OCI-LY1 (cell line): Measurements from ENCODE around the gene EMC7.

ENCODE experiments used
- H2AFZ ChIP-seq: fragments of 200-600 bp; sonication (generic), shearing (Covaris generic); 2 replicates; pipeline ENCODE4 v1.6.0; 2014; ENCODE audit warnings: antibody characterized with exemption, mild to moderate bottlenecking, low read length
- H3F3A ChIP-seq: fragments of 200-600 bp; sonication (generic), shearing (Covaris generic); 2 replicates; pipeline ENCODE4 v1.6.0; 2014; ENCODE audit warnings: mild to moderate bottlenecking, antibody characterized with exemption, low read length, moderate library complexity; ENCODE audit not compliant: insufficient read depth
- H3K27ac ChIP-seq: fragments of 200-600 bp; sonication (generic); 2 replicates; pipeline ENCODE4 v1.5.1; 2014; ENCODE audit warnings: low read length, mixed run types, mild to moderate bottlenecking, low read depth; ENCODE audit not compliant: poor library complexity, severe bottlenecking
- H3K27me3 ChIP-seq: fragments of 200-600 bp; sonication (generic); 2 replicates; pipeline ENCODE4 v1.6.0; 2014; ENCODE audit warnings: antibody characterized with exemption, mild to moderate bottlenecking, low read length, moderate library complexity; ENCODE audit not compliant: insufficient read depth
- H3K36me3 ChIP-seq: fragments of 200-600 bp; sonication (generic); 2 replicates; pipeline ENCODE4 v1.6.1; 2014; ENCODE audit warnings: mild to moderate bottlenecking, antibody characterized with exemption, low read length, moderate library complexity, mixed read lengths; ENCODE audit not compliant: insufficient read depth
- H3K4me1 ChIP-seq: fragments of 200-600 bp; sonication (generic); 2 replicates; pipeline ENCODE4 v1.5.1; 2014; ENCODE audit warnings: mild to moderate bottlenecking, low read length, moderate library complexity; ENCODE audit not compliant: insufficient read depth, severe bottlenecking
- H3K4me2 ChIP-seq: fragments of 200-600 bp; sonication (generic), shearing (Covaris generic); 2 replicates; pipeline ENCODE4 v1.6.1; 2014; ENCODE audit warnings: low read length
- H3K4me3 ChIP-seq: fragments of 200-600 bp; sonication (generic); 2 replicates; pipeline ENCODE4 v1.5.1; 2014; ENCODE audit warnings: low read length, low read depth, mild to moderate bottlenecking, mixed read lengths; ENCODE audit not compliant: poor library complexity, severe bottlenecking
- H3K79me2 ChIP-seq: fragments of 200-600 bp; shearing (Covaris generic); 2 replicates; pipeline ENCODE4 v1.6.1; 2016; ENCODE audit warnings: mixed run types, low read length, mixed read lengths; ENCODE audit not compliant: insufficient read depth
- H3K9ac ChIP-seq: fragments of 200-600 bp; sonication (generic), shearing (Covaris generic); 2 replicates; pipeline ENCODE4 v1.6.1; 2014; ENCODE audit warnings: mild to moderate bottlenecking, low read length, mixed read lengths
- H3K9me2 ChIP-seq: fragments of 200-600 bp; sonication (generic), shearing (Covaris generic); 2 replicates; pipeline ENCODE4 v1.6.1; 2014; ENCODE audit warnings: low read depth, mild to moderate bottlenecking, low read length, mixed read lengths
- H3K9me3 ChIP-seq: fragments of 200-600 bp; shearing (Covaris generic); 2 replicates; pipeline ENCODE4 v1.6.1; 2014; ENCODE audit warnings: low read length, mixed read lengths
- H4K20me1 ChIP-seq: fragments of 200-600 bp; sonication (generic), shearing (Covaris generic); 2 replicates; pipeline ENCODE4 v1.6.0; 2016; ENCODE audit warnings: mild to moderate bottlenecking, low read length; ENCODE audit not compliant: insufficient read depth
- CTCF ChIP-seq: fragments of 200-600 bp; sonication (generic), shearing (Covaris generic); IDR thresholded peaks from 2 replicates; pipeline ENCODE4 v1.5.1; 2017; ENCODE audit warnings: mild to moderate bottlenecking, antibody characterized with exemption, low read length, moderate library complexity, mixed read lengths
- EZH2 ChIP-seq: fragments of 200-600 bp; sonication (generic), shearing (Covaris generic); IDR thresholded peaks from 2 replicates; pipeline ENCODE4 v1.8.0; 2017; ENCODE audit warnings: borderline replicate concordance, mixed run types, mild to moderate bottlenecking, antibody characterized with exemption, low read length, moderate library complexity, mixed read lengths

The EMC7 gene

GRCh38 chr15:34085746-34086145 is 15.9 kb downstream of the EMC7 start:
- H3K79me2 ChIP-seq, result no peaks in the 10 kb centered on the region
- no peak overlapping the region for H3K4me2 ChIP-seq
- no peaks in the 10 kb centered on the region for H3K4me1 ChIP-seq
- TF ChIP-seq EZH2 (no peak), CTCF (no peak)
- H3K4me3 ChIP-seq, result no peak overlapping the region
- H3K36me3 ChIP-seq, result peaks cover 54% of the 10 kb centered on the region
- no peak overlapping the region for H2AFZ ChIP-seq
- H3K9me3 ChIP-seq, result no peaks in the 10 kb centered on the region
- H3K27ac ChIP-seq, result no peak overlapping the region
- H3K9ac ChIP-seq, result no peak overlapping the region
- no peaks in the 10 kb centered on the region for H3F3A ChIP-seq
- no peaks in the 10 kb centered on the region for H4K20me1 ChIP-seq
- no peaks in the 10 kb centered on the region for H3K9me2 ChIP-seq
- H3K27me3 ChIP-seq, result no peaks in the 10 kb centered on the region

- TF ChIP-seq EZH2 (no peak), CTCF (no peak)
- no peak overlapping the region for H3K27ac ChIP-seq
- H3K27me3 ChIP-seq, result no peaks in the 10 kb centered on the region
- H3K79me2 ChIP-seq, result no peaks in the 10 kb centered on the region
- peaks cover 42% of the 10 kb centered on the region for H3K36me3 ChIP-seq
- H3K9me2 ChIP-seq, result no peaks in the 10 kb centered on the region
- H3K4me3 ChIP-seq, result no peak overlapping the region
- no peak overlapping the region for H3K9ac ChIP-seq
- H2AFZ ChIP-seq, result no peak overlapping the region
- no peaks in the 10 kb centered on the region for H3K4me1 ChIP-seq
- H4K20me1 ChIP-seq, result no peaks in the 10 kb centered on the region
- H3K9me3 ChIP-seq, result no peaks in the 10 kb centered on the region
- no peak overlapping the region for H3K4me2 ChIP-seq
- no peaks in the 10 kb centered on the region for H3F3A ChIP-seq
These were observed 17.6 kb downstream of the EMC7 start for GRCh38 chr15:34084086-34084485.

GRCh38 chr15:34079904-34080303 is 21.8 kb downstream of the EMC7 start:
- Histone ChIP-seq H3F3A (no peaks in the 10 kb centered on the region), H3K9ac (no peak overlapping the region)
- TF ChIP-seq EZH2, result no peak
- no peak for TF ChIP-seq CTCF

More at GRCh38 chr15:34079904-34080303, 21.8 kb downstream of the EMC7 start:
- H3K9me2 ChIP-seq, result no peaks in the 10 kb centered on the region
- no peak overlapping the region for H3K27ac ChIP-seq
- H3K9me3 ChIP-seq, result no peaks in the 10 kb centered on the region
- H4K20me1 ChIP-seq, result no peaks in the 10 kb centered on the region
- H3K27me3 ChIP-seq, result no peaks in the 10 kb centered on the region
- no peak overlapping the region for H2AFZ ChIP-seq
- peaks cover 13% of the 10 kb centered on the region for H3K36me3 ChIP-seq
- H3K4me2 ChIP-seq, result no peak overlapping the region
- H3K79me2 ChIP-seq, result no peaks in the 10 kb centered on the region
- no peak overlapping the region for H3K4me3 ChIP-seq
- no peaks in the 10 kb centered on the region for H3K4me1 ChIP-seq
